ENCODE data around the gene UBXN2A.
"Not testable (repeated sequence)": the region's sequence is repeated elsewhere in the genome, so short reads cannot be mapped to it uniquely, and the experiment has no call there.

The UBXN2A gene

GRCh38 chr2:24012521-24013188 lies 72.4 kb downstream of the UBXN2A start:
- DNase-seq (ENCODE audit: low spot score), result no peak

GRCh38 chr2:24014902-24015301 lies 74.6 kb downstream of the UBXN2A start:
- DNase-seq (ENCODE audit: low spot score), result not testable (repeated sequence)

- DNase-seq (ENCODE audit: low spot score), result peak; percentile 72
Measured at GRCh38 chr2:24015562-24016375, 75.5 kb downstream of the UBXN2A start.

GRCh38 chr2:24016376-24016761 lies 76.1 kb downstream of the UBXN2A start:
- DNase-seq (ENCODE audit: low spot score), result no peak

- DNase-seq (ENCODE audit: low spot score), result no peak
Measured at GRCh38 chr2:24016853-24017703, 76.8 kb downstream of the UBXN2A start.

- DNase-seq (ENCODE audit: low spot score), result no peak
Measured at GRCh38 chr2:24017711-24018110, 77.4 kb downstream of the UBXN2A start.

GRCh38 chr2:24018241-24018640 lies 78.0 kb downstream of the UBXN2A start:
- no peak for DNase-seq (ENCODE audit: low spot score)

- no peak for DNase-seq (ENCODE audit: low spot score)
Measured at GRCh38 chr2:24019729-24020128, 79.5 kb downstream of the UBXN2A start.

GRCh38 chr2:24020244-24020643 lies 80.0 kb downstream of the UBXN2A start:
- no peak for DNase-seq (ENCODE audit: low spot score)

GRCh38 chr2:24021122-24021998 lies 81.1 kb downstream of the UBXN2A start:
- DNase-seq (ENCODE audit: low spot score), result no peak

- no peak for DNase-seq (ENCODE audit: low spot score)
Measured at GRCh38 chr2:24022324-24022974, 82.2 kb downstream of the UBXN2A start.

GRCh38 chr2:24022975-24023575 lies 82.8 kb downstream of the UBXN2A start:
- no peak for DNase-seq (ENCODE audit: low spot score)

GRCh38 chr2:24024018-24024417 lies 83.8 kb downstream of the UBXN2A start:
- peak; percentile 55 for DNase-seq (ENCODE audit: low spot score)

- DNase-seq (ENCODE audit: low spot score), result no peak
Measured at GRCh38 chr2:24024996-24025663, 84.9 kb downstream of the UBXN2A start.

GRCh38 chr2:24026233-24026632 lies 86.0 kb downstream of the UBXN2A start:
- DNase-seq (ENCODE audit: low spot score), result no peak

GRCh38 chr2:24038786-24039499 lies 98.7 kb downstream of the UBXN2A start:
- no peak for DNase-seq (ENCODE audit: low spot score)

GRCh38 chr2:24040511-24040910 lies 100.2 kb downstream of the UBXN2A start:
- DNase-seq (ENCODE audit: low spot score), result no peak

- not testable (repeated sequence) for DNase-seq (ENCODE audit: low spot score)
Measured at GRCh38 chr2:24043133-24043532, 102.9 kb downstream of the UBXN2A start.

Data from AG08396 (cell line).